C4-2B (cell line): ENCODE measurements around the gene BTG4.

Source experiments
- H3K27ac ChIP-seq: fragments of 450-650 bp; 2 replicates; pipeline ENCODE4 v1.5.1; 2017
- ZFX ChIP-seq: fragments of 450-650 bp; IDR thresholded peaks from 2 replicates; pipeline ENCODE4 v1.6.1; 2017
- TF ChIP-seq, protein P1 (sequence below): fragments of 450-650 bp; conservative IDR thresholded peaks from 2 replicates; pipeline ENCODE4 v1.5.1; 2017; ENCODE audit warnings: mild to moderate bottlenecking

The BTG4 gene

DNA sequence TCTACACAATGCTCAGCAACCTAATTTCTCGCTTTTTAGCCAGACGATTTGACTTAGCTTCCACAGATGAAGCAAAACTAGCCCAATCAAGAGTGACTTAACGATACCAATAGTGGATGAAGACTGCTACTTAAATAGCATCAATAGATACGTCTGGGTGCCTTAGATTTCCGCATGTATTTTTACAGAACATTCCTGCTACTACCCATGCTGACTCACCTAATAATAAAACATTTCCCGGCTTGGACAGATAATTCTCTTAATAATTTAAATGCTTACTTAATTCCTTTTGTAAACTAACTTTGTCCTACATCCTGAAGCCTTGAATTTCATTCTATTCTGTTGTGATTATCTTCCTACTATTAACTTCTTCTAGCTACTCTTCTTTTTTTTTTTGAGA lies 23.1 kb upstream of the BTG4 start:
- no peak overlapping the region for H3K27ac ChIP-seq
- TF ChIP-seq, protein P1, sequence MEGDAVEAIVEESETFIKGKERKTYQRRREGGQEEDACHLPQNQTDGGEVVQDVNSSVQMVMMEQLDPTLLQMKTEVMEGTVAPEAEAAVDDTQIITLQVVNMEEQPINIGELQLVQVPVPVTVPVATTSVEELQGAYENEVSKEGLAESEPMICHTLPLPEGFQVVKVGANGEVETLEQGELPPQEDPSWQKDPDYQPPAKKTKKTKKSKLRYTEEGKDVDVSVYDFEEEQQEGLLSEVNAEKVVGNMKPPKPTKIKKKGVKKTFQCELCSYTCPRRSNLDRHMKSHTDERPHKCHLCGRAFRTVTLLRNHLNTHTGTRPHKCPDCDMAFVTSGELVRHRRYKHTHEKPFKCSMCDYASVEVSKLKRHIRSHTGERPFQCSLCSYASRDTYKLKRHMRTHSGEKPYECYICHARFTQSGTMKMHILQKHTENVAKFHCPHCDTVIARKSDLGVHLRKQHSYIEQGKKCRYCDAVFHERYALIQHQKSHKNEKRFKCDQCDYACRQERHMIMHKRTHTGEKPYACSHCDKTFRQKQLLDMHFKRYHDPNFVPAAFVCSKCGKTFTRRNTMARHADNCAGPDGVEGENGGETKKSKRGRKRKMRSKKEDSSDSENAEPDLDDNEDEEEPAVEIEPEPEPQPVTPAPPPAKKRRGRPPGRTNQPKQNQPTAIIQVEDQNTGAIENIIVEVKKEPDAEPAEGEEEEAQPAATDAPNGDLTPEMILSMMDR: no peak
- TF ChIP-seq ZFX: no peak

DNA sequence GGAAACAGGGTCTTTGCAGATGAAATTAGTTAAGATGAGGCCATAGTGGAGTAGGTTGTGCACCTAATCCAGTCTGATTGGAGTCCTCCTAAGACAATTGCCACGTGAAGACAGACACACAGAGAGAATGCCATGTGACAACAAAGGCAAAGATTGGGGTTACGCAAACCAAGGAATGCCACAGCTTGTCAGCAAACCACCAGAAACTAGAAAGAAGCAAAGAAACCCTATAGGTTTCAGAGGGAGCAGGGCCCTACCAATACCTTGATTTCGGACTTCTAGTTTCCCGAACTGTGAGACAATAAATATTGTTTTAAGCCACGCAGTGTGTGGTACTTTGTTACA lies 20.2 kb upstream of the BTG4 start:
- H3K27ac ChIP-seq: no peak overlapping the region
- TF ChIP-seq, protein P1: no peak
- no peak for TF ChIP-seq ZFX

DNA sequence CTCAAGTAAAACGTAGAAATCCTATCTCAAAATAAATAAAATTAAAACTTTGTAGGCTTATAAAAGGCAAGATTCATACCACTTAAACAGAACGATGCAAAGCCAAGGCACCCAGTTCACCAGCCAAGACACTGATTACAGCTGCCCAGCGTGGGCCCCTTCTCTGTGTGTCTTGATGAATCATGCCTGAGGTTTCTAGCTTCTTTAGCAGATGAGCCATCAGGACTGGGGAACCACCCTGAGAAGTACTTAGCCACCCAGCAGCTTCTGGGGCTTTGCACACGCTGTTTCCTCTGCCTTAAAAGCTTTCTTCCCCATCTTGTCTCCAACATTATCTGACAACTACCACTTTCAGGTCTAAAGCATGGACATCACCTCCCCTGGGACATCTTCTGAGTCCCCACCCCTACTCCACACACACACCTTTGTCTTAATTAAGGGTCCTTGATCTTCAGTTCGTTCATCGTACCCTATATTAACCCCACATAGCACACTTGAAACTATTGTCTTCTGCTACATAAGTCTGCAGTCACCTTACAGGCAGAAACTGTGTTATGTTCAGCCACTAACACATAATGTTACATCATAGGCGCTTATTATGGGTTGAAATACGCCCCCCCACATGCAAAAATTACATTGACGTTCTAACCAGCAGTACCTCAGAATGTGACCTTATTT lies 19.6 kb upstream of the BTG4 start:
- no peak for TF ChIP-seq ZFX
- TF ChIP-seq, protein P1: no peak
- no peak overlapping the region for H3K27ac ChIP-seq

DNA sequence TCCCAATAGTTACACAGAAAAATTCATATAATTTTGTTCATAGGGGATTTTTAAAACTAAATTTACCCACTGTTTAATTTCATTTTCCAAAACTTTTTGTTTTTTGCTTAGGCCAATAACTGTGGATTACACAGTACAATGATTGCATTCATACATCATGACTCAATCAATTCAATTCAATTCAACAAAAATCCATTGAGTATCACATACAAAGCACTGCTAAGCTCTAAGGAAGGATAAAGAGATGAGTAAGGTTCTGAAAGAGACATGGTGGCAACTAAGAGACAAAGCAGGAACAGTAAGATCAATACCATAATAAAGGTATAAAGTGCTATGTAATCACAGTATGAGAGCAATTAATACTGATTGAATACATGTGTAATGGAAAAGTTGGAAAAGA lies 18.9 kb upstream of the BTG4 start:
- H3K27ac ChIP-seq: no peak overlapping the region
- no peak for TF ChIP-seq ZFX
- TF ChIP-seq, protein P1: no peak

DNA sequence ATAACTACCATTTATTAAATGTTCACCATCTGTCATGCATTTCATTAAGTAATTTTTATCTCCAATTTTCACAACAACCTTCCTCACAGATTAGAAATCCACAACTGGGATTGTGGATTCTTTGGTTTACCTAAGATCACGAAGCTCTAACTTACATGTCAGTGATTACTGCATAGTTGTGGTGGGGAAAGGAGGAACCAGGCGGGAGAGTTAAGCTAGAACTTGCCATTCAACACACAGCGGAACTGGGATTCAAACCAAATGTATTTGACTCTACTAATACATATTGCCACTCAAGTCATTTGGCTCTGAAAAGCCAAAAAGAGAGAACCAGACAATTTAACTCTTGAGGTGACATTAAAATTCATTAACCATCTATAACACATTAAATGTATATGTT lies 17.9 kb upstream of the BTG4 start:
- TF ChIP-seq, protein P1: no peak
- no peak for TF ChIP-seq ZFX
- no peak overlapping the region for H3K27ac ChIP-seq

DNA sequence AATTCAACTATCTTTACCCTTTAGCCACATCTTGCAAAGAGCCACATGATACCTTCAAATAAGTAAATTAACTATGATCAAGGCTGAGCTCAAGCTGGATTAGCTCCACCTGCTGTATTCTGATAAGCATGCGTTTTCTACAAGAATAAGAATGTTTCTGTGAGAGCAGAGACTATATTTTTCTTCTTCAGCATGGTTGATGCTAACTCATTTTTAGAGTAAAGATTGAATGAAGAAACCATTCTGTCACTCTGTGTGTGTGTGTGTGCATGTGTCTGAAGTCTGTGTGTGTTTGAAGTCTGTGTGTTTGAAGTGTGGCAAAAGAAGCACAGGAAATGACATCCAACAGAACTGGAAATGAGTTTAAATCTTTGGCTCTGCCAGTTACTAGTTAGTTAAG lies 16.4 kb upstream of the BTG4 start:
- TF ChIP-seq ZFX: no peak
- TF ChIP-seq, protein P1: peak; percentile 23

DNA sequence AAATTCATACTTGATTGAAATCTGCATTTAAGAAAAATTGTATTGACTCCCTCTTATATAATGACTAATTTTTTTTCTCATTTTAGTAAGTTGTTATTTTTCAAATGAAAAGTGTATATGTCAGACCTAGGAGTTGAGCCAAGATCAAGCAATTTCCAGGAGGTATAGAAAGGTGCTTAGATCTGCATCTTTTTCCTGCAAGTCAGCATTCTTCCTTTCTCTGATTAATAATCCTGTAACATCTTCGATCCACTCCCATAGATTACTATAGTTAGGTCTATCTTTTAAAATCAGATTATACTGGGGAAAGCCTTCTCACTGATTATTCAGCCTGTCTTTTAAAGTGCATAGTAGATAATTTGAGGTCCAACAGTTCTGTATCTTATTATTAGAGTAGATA lies 15.1 kb upstream of the BTG4 start:
- no peak overlapping the region for H3K27ac ChIP-seq
- TF ChIP-seq ZFX: no peak
- TF ChIP-seq, protein P1: no peak

More for the DNA sequence above, 16.4 kb upstream of the BTG4 start:
- no peak overlapping the region for H3K27ac ChIP-seq
